ENCODE data around the gene SH2D6.

DNA sequence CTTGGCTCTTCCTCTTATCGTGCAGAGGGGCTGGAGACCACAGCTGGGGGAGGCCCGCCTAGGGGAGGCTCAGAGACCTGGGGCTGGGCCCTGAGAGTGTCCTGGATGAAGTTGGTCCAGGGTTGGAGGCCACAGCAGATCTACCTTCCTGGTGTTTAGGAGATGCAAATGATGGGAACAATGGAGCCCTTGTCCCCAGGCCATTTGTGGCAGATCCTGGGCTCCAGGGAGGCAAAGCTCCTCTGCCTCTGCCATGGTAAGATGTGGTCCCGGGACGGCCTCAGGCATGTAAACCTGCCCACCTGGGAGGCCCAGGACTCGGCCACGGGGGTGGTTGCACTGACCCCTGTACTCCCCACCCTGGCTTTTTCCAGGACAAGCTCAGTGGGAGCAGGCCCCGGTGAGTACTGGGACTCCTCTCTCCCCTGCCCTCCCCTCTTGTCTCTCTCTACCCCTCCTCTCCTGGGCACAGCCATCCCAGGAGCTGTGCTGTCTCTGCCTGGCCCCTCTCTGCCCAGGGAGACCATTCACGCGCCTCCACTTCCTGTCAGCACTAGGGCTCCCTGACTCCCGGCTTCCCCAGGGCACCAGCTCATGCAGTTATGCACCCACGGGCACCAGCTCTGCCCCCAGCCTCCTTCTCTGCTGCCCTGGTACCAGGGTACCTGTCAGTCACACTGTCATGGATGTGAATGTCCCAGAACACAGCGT lies 10.9 kb downstream of the SH2D6 start:
- TF ChIP-seq, protein P1, sequence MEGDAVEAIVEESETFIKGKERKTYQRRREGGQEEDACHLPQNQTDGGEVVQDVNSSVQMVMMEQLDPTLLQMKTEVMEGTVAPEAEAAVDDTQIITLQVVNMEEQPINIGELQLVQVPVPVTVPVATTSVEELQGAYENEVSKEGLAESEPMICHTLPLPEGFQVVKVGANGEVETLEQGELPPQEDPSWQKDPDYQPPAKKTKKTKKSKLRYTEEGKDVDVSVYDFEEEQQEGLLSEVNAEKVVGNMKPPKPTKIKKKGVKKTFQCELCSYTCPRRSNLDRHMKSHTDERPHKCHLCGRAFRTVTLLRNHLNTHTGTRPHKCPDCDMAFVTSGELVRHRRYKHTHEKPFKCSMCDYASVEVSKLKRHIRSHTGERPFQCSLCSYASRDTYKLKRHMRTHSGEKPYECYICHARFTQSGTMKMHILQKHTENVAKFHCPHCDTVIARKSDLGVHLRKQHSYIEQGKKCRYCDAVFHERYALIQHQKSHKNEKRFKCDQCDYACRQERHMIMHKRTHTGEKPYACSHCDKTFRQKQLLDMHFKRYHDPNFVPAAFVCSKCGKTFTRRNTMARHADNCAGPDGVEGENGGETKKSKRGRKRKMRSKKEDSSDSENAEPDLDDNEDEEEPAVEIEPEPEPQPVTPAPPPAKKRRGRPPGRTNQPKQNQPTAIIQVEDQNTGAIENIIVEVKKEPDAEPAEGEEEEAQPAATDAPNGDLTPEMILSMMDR (IDR thresholded peaks at IDR 0.05 in 2 of 3, conservative IDR thresholded peaks at IDR 0.05 in 1 of 3; ENCODE audit: insufficient read depth in 2 of 3, low read depth in 1 of 3, low read length in 3 of 3), result no peak
- TF ChIP-seq SREBF1 (IDR thresholded peaks at IDR 0.05; ENCODE audit: borderline replicate concordance, low read depth, low read length) (no peak), ZNF121 (CRISPR knock-in tag; conservative IDR thresholded peaks at IDR 0.05) (no peak), HMG20A (CRISPR knock-in tag; conservative IDR thresholded peaks at IDR 0.05) (no peak), MXI1 (IDR thresholded peaks at IDR 0.05; ENCODE audit: low read depth, low read length) (no peak), HLTF (IDR thresholded peaks at IDR 0.05) (no peak), CBX5 (IDR thresholded peaks at IDR 0.05; ENCODE audit: borderline replicate concordance, low read depth) (no peak), ZNF76 (CRISPR knock-in tag; IDR thresholded peaks at IDR 0.05; ENCODE audit: borderline replicate concordance) (no peak), PTTG1 (tag; IDR thresholded peaks at IDR 0.05; ENCODE audit: low read depth) (no peak), POLR2AphosphoS5 (IDR thresholded peaks at IDR 0.05; ENCODE audit: control insufficient read depth, insufficient read depth, low read depth, low read length) (no peak), CREM (IDR thresholded peaks at IDR 0.05; ENCODE audit: low read depth) (no peak)
- TF ChIP-seq, protein P2, sequence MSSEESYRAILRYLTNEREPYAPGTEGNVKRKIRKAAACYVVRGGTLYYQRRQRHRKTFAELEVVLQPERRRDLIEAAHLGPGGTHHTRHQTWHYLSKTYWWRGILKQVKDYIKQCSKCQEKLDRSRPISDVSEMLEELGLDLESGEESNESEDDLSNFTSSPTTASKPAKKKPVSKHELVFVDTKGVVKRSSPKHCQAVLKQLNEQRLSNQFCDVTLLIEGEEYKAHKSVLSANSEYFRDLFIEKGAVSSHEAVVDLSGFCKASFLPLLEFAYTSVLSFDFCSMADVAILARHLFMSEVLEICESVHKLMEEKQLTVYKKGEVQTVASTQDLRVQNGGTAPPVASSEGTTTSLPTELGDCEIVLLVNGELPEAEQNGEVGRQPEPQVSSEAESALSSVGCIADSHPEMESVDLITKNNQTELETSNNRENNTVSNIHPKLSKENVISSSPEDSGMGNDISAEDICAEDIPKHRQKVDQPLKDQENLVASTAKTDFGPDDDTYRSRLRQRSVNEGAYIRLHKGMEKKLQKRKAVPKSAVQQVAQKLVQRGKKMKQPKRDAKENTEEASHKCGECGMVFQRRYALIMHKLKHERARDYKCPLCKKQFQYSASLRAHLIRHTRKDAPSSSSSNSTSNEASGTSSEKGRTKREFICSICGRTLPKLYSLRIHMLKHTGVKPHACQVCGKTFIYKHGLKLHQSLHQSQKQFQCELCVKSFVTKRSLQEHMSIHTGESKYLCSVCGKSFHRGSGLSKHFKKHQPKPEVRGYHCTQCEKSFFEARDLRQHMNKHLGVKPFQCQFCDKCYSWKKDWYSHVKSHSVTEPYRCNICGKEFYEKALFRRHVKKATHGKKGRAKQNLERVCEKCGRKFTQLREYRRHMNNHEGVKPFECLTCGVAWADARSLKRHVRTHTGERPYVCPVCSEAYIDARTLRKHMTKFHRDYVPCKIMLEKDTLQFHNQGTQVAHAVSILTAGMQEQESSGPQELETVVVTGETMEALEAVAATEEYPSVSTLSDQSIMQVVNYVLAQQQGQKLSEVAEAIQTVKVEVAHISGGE (CRISPR knock-in tag; IDR thresholded peaks at IDR 0.05), result no peak

All from K562 (cell line).